H1 (cell line): Measurements from ENCODE around the gene PCBD1. TPM values are rescaled to one million over a fixed set of nuclear protein-coding genes. Genes with fewer than 3 reads are reported as not detected.

Experiments used
- CTCF ChIA-PET: fragments of 300-600 bp; sonication (Branson Sonifier 250); formaldehyde crosslinking; loops from one replicate; lab custom pipeline; 2021; ENCODE audit not compliant: partially characterized antibody; lab: Charles Lee
- POLR2A ChIA-PET: fragments of 300-600 bp; sonication (Branson Sonifier 250); formaldehyde crosslinking; loops from one replicate; lab custom pipeline; 2021; ENCODE audit warnings: inconsistent platforms; ENCODE audit not compliant: partially characterized antibody; lab: Charles Lee
- DNase-seq, 2 experiments: peaks; one replicate each; pipeline versions ENCODE4 v3.0.0 to v3.0.0-alpha.2; 2010 to 2022; ENCODE audit warnings: low spot score in 2 of 2, low read depth in 1 of 2, mixed read lengths in 1 of 2
- FAIRE-seq: peaks from 2 replicates; lab custom pipeline; 2011; peaks lifted over from hg19 to GRCh38; lab: Jason Lieb, UNC
- H2AFZ ChIP-seq: 2 replicates; pipeline ENCODE4 v1.8.1; 2012; ENCODE audit warnings: low read length, inconsistent platforms
- H2AK5ac ChIP-seq: 2 replicates; pipeline ENCODE4 v1.6.1; 2013; ENCODE audit warnings: low read depth, low read length
- H2BK120ac ChIP-seq: replicated peaks from 2 replicates; pipeline ENCODE3; 2013; ENCODE audit warnings: low read depth, low read length, inconsistent platforms
- H2BK12ac ChIP-seq: 2 replicates; pipeline ENCODE4 v1.6.1; 2013; ENCODE audit warnings: low read depth, low read length
- H2BK15ac ChIP-seq: 2 replicates; pipeline ENCODE4 v1.6.1; 2013; ENCODE audit warnings: low read length
- H2BK20ac ChIP-seq: 2 replicates; pipeline ENCODE4 v1.6.1; 2013; ENCODE audit warnings: low read length
- H2BK5ac ChIP-seq: 2 replicates; pipeline ENCODE4 v1.6.1; 2013; ENCODE audit warnings: low read depth, low read length
- H3K14ac ChIP-seq: 2 replicates; pipeline ENCODE4 v1.6.1; 2013; ENCODE audit warnings: inconsistent platforms; ENCODE audit not compliant: insufficient read length
- H3K18ac ChIP-seq: 2 replicates; pipeline ENCODE4 v1.6.1; 2013; ENCODE audit warnings: low read length; ENCODE audit errors: extremely low read depth
- H3K23ac ChIP-seq: 2 replicates; pipeline ENCODE4 v1.6.1; 2013; ENCODE audit warnings: inconsistent platforms; ENCODE audit not compliant: insufficient read length
- H3K23me2 ChIP-seq: 2 replicates; pipeline ENCODE4 v1.6.1; 2013; ENCODE audit warnings: low read depth, low read length
- H3K27ac ChIP-seq: 2 replicates; pipeline ENCODE4 v1.6.1; 2011; ENCODE audit warnings: low read depth, low read length, inconsistent platforms
- H3K27me3 ChIP-seq, 4 experiments: replicated peaks in 1 of 4; 1 replicate in 1 of 4; 2 replicates in 3 of 4; pipeline versions ENCODE4 v1.6.1 to v1.8.1; 2011 to 2013; ENCODE audit warnings: low read length in 3 of 4, mild to moderate bottlenecking in 3 of 4, inconsistent platforms in 2 of 4, mixed read lengths in 2 of 4, moderate library complexity in 1 of 4; ENCODE audit not compliant: control insufficient read depth in 3 of 4, insufficient read depth in 3 of 4; ENCODE audit errors: extremely low read depth in 1 of 4
- H3K36me3 ChIP-seq, 4 experiments: 2 replicates each; pipeline versions ENCODE4 v1.6.1 to v1.8.1; 2011 to 2013; ENCODE audit warnings: mild to moderate bottlenecking in 4 of 4, low read length in 3 of 4, moderate library complexity in 2 of 4, control low read depth in 1 of 4, inconsistent platforms in 1 of 4; ENCODE audit not compliant: insufficient read depth in 4 of 4, control insufficient read depth in 2 of 4
- H3K4ac ChIP-seq: replicated peaks from 2 replicates; pipeline ENCODE3; 2013; ENCODE audit warnings: low read length, low read depth, mixed read lengths, inconsistent platforms; ENCODE audit not compliant: insufficient read length
- H3K4me1 ChIP-seq, 4 experiments: replicated peaks in 1 of 4; 1 replicate in 1 of 4; 2 replicates in 3 of 4; pipeline versions ENCODE4 v1.6.1 to v1.8.1; 2011 to 2013; ENCODE audit warnings: low read length in 3 of 4, inconsistent platforms in 2 of 4, mixed read lengths in 1 of 4; ENCODE audit not compliant: insufficient read depth in 4 of 4, control insufficient read depth in 3 of 4
- H3K4me2 ChIP-seq, 2 experiments: 2 replicates each; pipeline versions ENCODE4 v1.6.1 to v1.8.1; 2011 to 2013; ENCODE audit warnings: low read depth in 2 of 2, low read length in 2 of 2, control low read depth in 1 of 2, inconsistent platforms in 1 of 2, mild to moderate bottlenecking in 1 of 2; ENCODE audit not compliant: insufficient read depth in 1 of 2
- H3K4me3 ChIP-seq, 4 experiments: fragments of 200-600, 300-600 bp in 1 of 4; sonication (generic), shearing (Covaris generic), sonication (Bioruptor Twin) in 1 of 4; 2 replicates each; pipeline versions ENCODE4 v1.5.1 to v1.8.1; 2011 to 2016; ENCODE audit warnings: low read length in 4 of 4, low read depth in 3 of 4, control low read depth in 2 of 4, inconsistent platforms in 2 of 4, mild to moderate bottlenecking in 2 of 4, mixed read lengths in 1 of 4, moderate library complexity in 1 of 4; ENCODE audit not compliant: insufficient read depth in 2 of 4; ENCODE audit errors: extremely low read depth in 1 of 4
- H3K56ac ChIP-seq: replicated peaks from 2 replicates; pipeline ENCODE3; 2013; ENCODE audit warnings: low read depth, mild to moderate bottlenecking, mixed read lengths, low read length, inconsistent platforms; ENCODE audit not compliant: insufficient read length
- H3K79me1 ChIP-seq: 2 replicates; pipeline ENCODE4 v1.6.1; 2013; ENCODE audit warnings: low read depth, low read length, control low read depth
- H3K79me2 ChIP-seq, 2 experiments: 2 replicates each; pipeline versions ENCODE4 v1.6.1 to v1.8.1; 2012 to 2013; ENCODE audit warnings: low read length in 2 of 2, mild to moderate bottlenecking in 2 of 2, inconsistent platforms in 1 of 2; ENCODE audit not compliant: insufficient read depth in 2 of 2, control insufficient read depth in 1 of 2
- H3K9ac ChIP-seq, 4 experiments: replicated peaks in 1 of 4; 1 replicate in 1 of 4; 2 replicates in 3 of 4; pipeline versions ENCODE4 v1.6.1 to v1.8.1; 2011 to 2013; ENCODE audit warnings: low read depth in 3 of 4, low read length in 3 of 4, control low read depth in 2 of 4, mild to moderate bottlenecking in 2 of 4, moderate library complexity in 2 of 4, inconsistent platforms in 1 of 4; ENCODE audit errors: extremely low read depth in 1 of 4
- H3K9me3 ChIP-seq, 2 experiments: 2 replicates each; pipeline versions ENCODE4 v1.6.1 to v1.8.1; 2012 to 2013; ENCODE audit warnings: mild to moderate bottlenecking in 2 of 2, moderate library complexity in 2 of 2, control low read depth in 1 of 2, inconsistent platforms in 1 of 2, low read depth in 1 of 2, low read length in 1 of 2, mixed read lengths in 1 of 2; ENCODE audit not compliant: insufficient read depth in 2 of 2
- H4K20me1 ChIP-seq, 2 experiments: replicated peaks in 1 of 2; 2 replicates each; pipeline versions ENCODE3 to v1.8.1; 2011 to 2013; ENCODE audit warnings: inconsistent platforms in 2 of 2, low read length in 2 of 2, mild to moderate bottlenecking in 1 of 2; ENCODE audit not compliant: insufficient read depth in 2 of 2, control insufficient read depth in 1 of 2
- H4K5ac ChIP-seq: 2 replicates; pipeline ENCODE4 v1.6.1; 2013; ENCODE audit warnings: low read length, low read depth, mixed read lengths, inconsistent platforms; ENCODE audit not compliant: insufficient read length
- H4K8ac ChIP-seq: 2 replicates; pipeline ENCODE4 v1.8.0; 2013; ENCODE audit warnings: mild to moderate bottlenecking, moderate library complexity, low read length, inconsistent platforms; ENCODE audit not compliant: insufficient read depth; ENCODE audit errors: extremely low read depth
- H4K91ac ChIP-seq: replicated peaks from 2 replicates; pipeline ENCODE3; 2013; ENCODE audit warnings: low read length, mixed read lengths, inconsistent platforms; ENCODE audit not compliant: insufficient read length
- BACH1 ChIP-seq: IDR thresholded peaks from 2 replicates; pipeline ENCODE4 v1.6.1; 2012; ENCODE audit warnings: low read length, improper control_type of control experiment
- CHD1 ChIP-seq: IDR thresholded peaks from 2 replicates; pipeline ENCODE4 v1.6.1; 2012; ENCODE audit warnings: low read depth, low read length, improper control_type of control experiment
- CTBP2 ChIP-seq: IDR thresholded peaks from 2 replicates; pipeline ENCODE4 v1.7.0; 2011; ENCODE audit warnings: borderline replicate concordance, mild to moderate bottlenecking, moderate library complexity, mixed read lengths, low read length; ENCODE audit not compliant: insufficient read depth, insufficient read length
- FOSL1 ChIP-seq: IDR thresholded peaks from 2 replicates; pipeline ENCODE4 v1.6.1; 2011; ENCODE audit warnings: mild to moderate bottlenecking, low read depth, low read length, moderate library complexity; ENCODE audit not compliant: insufficient read depth
- HDAC2 ChIP-seq, 2 experiments: fragments of 300-600 bp in 1 of 2; sonication (generic) in 1 of 2; IDR thresholded peaks; 2 replicates each; pipeline ENCODE4 v1.6.1; 2011 to 2012; ENCODE audit warnings: low read depth in 2 of 2, low read length in 2 of 2, mild to moderate bottlenecking in 2 of 2, moderate library complexity in 2 of 2, borderline replicate concordance in 1 of 2, inconsistent platforms in 1 of 2
- KDM4A ChIP-seq: IDR thresholded peaks from one replicate; pipeline ENCODE4 v1.7.1; 2012; ENCODE audit warnings: low read depth, mild to moderate bottlenecking, moderate library complexity, low read length, inconsistent platforms; ENCODE audit not compliant: severe bottlenecking
- RNF2 ChIP-seq: fragments of 200-900, 300-1000 bp; sonication (generic); IDR thresholded peaks from 2 replicates; pipeline ENCODE4 v1.7.1; 2016; ENCODE audit warnings: borderline replicate concordance, low read depth, mild to moderate bottlenecking, antibody characterized with exemption, low read length; ENCODE audit not compliant: poor library complexity, severe bottlenecking; ENCODE audit errors: missing control alignments
- SIN3A ChIP-seq, 2 experiments: IDR thresholded peaks in 1 of 2; conservative IDR thresholded peaks in 1 of 2; 2 replicates each; pipeline ENCODE4 v1.6.1; 2011 to 2012; ENCODE audit warnings: low read length in 2 of 2, improper control_type of control experiment in 1 of 2, low read depth in 1 of 2, mild to moderate bottlenecking in 1 of 2
- SIX5 ChIP-seq: IDR thresholded peaks from 2 replicates; pipeline ENCODE4 v1.6.1; 2011; ENCODE audit warnings: mild to moderate bottlenecking, low read depth, low read length
- SP1 ChIP-seq: IDR thresholded peaks from 2 replicates; pipeline ENCODE4 v1.6.1; 2011; ENCODE audit warnings: low read depth, low read length
- SUZ12 ChIP-seq: fragments of 200-600 bp; sonication (generic); IDR thresholded peaks from 2 replicates; pipeline ENCODE4 v1.6.1; 2012; ENCODE audit warnings: mild to moderate bottlenecking, inconsistent platforms, low read length, moderate library complexity, mixed read lengths
- WGBS, 2 experiments: shearing (Covaris generic) in 1 of 2; methylation state at CpG; one replicate each; pipeline versions ENCODE4 v1.1.6 to v1.1.7; 2013 to 2015; ENCODE audit warnings: low lambda C conversion rate in 2 of 2, mixed read lengths in 2 of 2, inconsistent platforms in 1 of 2, low coverage in 1 of 2, missing lambda C conversion rate in 1 of 2; ENCODE audit not compliant: insufficient replicate concordance in 2 of 2, insufficient coverage in 1 of 2, insufficient read length in 1 of 2; ENCODE audit errors: extremely low coverage in 1 of 2, missing lambda C conversion rate in 1 of 2; 5-methylcytosine and 5-hydroxymethylcytosine counted together
- polyA plus RNA-seq, 7 experiments: library from polyadenylated mRNA; depleted of rRNA in 3 of 7; stranded (reverse) in 5 of 7; unstranded in 2 of 7; fragments of >200 nt in 5 of 7; fragments of 200-250 nt in 2 of 7; gene quantifications; 1 replicate in 5 of 7; 2 replicates in 1 of 7; 4 replicates in 1 of 7; pipeline versions ENCODE4 v1.2.1 to v1.2.3, GENCODE V29; 2011 to 2013; ENCODE audit warnings: missing spikeins in 2 of 7, mixed read lengths in 2 of 7
- total RNA-seq: library from RNA; stranded (reverse); fragmentation: NEBNext Ultra II Directional; extraction: Animal tissue kit (Norgen Biotek cat#: 25700); gene quantifications from 2 replicates; pipeline ENCODE4 v1.2.1, GENCODE V29; 2021

PCBD1 gene
- total and polyA plus RNA-seq, 2 of the 8 experiments (the other 6 are each of a cell fraction or from before 2014, with no cell fraction given), result 46.5 to 55.0 TPM

GRCh38 chr10:70910486-70911341, 22.3 kb upstream of the PCBD1 start:
- DNase-seq, result no peak
- Histone ChIP-seq H3K4me3 (no peak overlapping the region), H2BK20ac (no peak overlapping the region), H4K91ac (no peak overlapping the region), H3K4me2 (no peak overlapping the region), H4K5ac (no peak overlapping the region), H2AK5ac (no peak overlapping the region), H3K4ac (no peak overlapping the region), H2BK120ac (no peak overlapping the region), H4K20me1 (peaks cover 0 to 2% of the 10 kb centered on the region in 2 experiments), H3K79me2 (no peaks in the 10 kb centered on the region), H3K18ac (no peak overlapping the region), H2AFZ (no peak overlapping the region), H3K36me3 (no peaks in the 10 kb centered on the region), H3K56ac (no peak overlapping the region), H3K23ac (no peak overlapping the region), H3K27ac (no peak overlapping the region), H3K79me1 (no peaks in the 10 kb centered on the region), H2BK15ac (no peak overlapping the region), H2BK12ac (no peak overlapping the region), H3K27me3 (no peaks in the 10 kb centered on the region), H3K9me3 (no peaks in the 10 kb centered on the region), H3K4me1 (no peaks in the 10 kb centered on the region; a peak in 2 of 7 replicates), H3K14ac (no peak overlapping the region), H2BK5ac (no peak overlapping the region), H3K23me2 (peaks cover 3% of the 10 kb centered on the region; the same call in 1 of the 2 replicates), H3K9ac (no peak overlapping the region), H4K8ac (no peak overlapping the region; the same call in 1 of the 2 replicates)
- CTCF ChIA-PET, result interaction anchor here (0.6 to 17.0 kb wide), 8 partner anchors 7 to 365 kb away, joined by 3 to 237 read pairs (median 5); partner anchors contain the start of gene UNC5B
- no peak for FAIRE-seq
- WGBS, 2 experiments, result 92% methylated on average over 15 of the region's 16 CpGs; no CpG with 5 or more reads in 1 of the 2 experiments
- POLR2A ChIA-PET, result no interaction called here
- TF ChIP-seq KDM4A (no peak), HDAC2 (IDR thresholded peaks at IDR 0.05; ENCODE audit: borderline replicate concordance in 1 of 2, low read depth in 2 of 2, low read length in 2 of 2) (no peak), CHD1 (no peak), BACH1 (no peak), CTBP2 (no peak), RNF2 (no peak), FOSL1 (no peak), SIN3A (conservative IDR thresholded peaks at IDR 0.05 in 1 of 2, IDR thresholded peaks at IDR 0.05 in 1 of 2; ENCODE audit: low read depth in 1 of 2, low read length in 2 of 2) (no peak), SP1 (no peak), SIX5 (no peak), SUZ12 (no peak)
